ENCODE data around the gene ATP1B3.
"Not testable (repeated sequence)": the region's sequence is repeated elsewhere in the genome, so short reads cannot be mapped to it uniquely, and the experiment has no call there.

Gene ATP1B3

DNA sequence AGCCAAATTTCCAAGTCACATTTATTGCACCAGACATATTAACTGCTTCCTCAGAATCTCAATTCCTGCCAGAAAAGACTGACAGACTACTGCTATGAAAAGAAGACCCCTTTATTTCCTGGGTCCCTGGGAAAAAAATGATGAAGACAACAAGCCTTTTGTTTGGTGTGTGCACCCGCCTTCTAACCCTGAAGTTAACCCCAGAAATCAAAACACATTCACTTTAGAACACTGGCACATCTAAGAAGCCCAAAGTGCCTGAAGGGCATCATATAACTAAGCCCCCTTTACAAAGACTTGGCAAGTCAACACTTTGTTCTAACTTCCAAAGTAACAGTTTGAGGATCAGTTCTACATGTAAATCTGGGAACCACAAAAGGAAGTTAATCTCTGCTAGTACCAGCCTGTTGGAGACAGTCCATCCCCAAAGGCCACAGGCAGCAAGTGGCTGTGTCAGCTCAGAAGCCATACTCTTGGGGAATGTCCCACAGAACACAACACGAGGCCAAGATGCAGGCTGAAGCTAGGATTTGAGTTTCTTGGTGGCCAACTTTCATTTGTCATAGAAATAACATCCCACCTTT, 16.3 kb upstream of the ATP1B3 start:
- DNase-seq, result no peak

DNA sequence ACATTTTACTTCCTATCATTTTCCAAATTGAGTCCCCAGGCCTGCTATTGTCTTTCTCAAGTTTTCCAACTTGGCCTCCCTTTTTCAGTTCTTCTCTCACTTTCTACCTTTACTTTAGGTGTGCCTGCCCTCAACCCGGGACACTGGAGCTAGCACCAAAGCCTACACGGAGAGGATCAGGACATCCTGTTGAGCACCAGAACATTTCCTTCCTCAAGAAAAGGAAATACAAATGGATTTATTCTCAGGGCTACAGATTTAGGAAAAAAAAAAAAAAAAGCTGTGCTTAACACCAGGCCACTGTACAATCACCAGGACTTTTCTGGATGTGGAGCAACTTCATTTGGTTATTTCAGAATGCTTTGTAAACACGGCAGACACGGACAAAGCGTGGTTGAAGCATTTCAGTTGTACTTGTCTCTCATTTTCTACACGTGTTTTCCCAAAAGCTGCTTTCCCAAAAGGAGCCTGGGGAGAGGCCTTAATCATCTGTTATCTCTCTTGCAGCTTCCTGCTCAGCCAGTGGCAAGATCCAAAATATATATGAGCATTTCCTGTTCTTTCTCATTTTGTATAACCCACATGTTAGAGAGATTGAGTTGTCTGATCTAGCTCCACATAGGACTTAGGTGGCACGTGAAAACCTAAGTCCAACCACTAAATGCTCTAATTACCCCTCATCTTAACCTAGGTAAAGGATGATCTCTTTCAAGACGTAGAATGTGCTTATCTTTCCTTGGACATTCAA, 15.5 kb upstream of the ATP1B3 start:
- DNase-seq, result no peak

DNA sequence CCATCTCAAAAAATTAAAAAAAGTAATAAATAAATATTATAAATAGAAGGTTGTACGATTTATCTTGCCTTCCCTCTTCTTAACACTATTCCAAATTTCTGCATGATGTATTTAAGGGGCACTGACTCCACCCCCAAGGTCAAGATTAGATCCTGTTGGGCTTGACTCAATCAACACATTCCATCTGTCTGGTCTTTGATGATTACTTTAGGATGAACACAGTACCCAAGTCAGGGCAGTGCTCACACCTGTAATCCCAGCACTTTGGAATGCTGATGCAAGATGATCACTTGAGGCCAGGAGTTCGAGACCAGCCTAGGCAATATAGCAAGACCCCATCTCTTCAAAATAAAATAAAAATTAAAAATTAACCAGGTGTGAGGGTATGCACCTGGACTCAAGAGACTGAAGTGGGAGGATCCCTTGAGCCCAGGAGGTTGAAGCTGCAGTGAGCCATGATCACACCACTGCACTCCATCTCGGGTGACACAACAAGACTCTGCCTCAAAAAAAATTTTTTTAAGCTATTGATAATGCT, 14.1 kb upstream of the ATP1B3 start:
- no peak for DNase-seq

DNA sequence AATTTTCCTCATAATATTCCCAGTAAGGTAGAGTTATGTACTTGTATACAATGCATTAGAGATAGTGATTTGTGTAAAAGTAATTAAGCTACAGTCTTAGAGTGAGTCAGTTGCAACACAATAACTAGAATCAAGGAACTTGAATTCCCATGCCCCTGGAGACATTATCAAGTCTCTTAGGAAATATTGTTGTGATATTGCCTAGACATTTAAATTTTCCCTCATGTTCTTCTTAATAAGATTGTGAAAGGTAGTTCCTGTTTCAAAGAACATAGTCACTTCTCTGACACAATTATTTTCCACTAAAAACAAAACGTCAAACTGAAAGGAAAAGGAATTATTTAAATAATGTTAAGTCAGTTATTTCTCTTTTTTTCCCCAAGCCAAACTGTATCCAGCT, 13.0 kb upstream of the ATP1B3 start:
- no peak for DNase-seq

DNA sequence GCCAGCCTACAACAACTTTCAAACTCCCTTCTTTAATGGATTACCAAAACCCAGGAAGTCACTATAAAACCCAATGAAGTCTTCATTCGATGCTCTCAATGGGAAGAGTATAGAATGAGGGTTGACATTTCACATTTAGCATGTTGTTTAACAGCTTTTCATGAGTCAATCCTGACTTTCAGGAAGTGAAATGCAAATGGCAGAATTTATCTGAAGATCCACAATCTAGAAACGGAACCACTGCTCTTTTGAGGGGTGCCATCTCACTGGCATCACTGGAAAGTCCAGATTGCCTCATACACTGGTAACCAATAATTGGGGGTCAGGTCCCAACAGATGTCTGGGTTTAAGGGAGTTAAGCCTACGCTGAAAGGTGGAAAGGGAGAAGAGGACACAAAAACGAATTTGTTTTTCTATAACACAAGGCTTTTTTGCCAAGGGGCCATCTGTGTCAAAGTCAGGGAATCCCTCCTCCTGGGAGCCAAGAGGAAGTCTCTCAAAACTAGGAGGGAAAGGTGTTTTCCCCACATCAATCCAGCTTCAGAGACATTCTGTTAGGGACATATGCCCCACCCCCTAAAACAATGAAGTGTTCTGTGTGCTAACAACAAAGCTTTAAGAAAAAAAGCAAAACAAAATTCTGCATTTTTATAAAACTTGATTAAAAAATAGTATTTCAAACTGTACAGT, 12.0 kb upstream of the ATP1B3 start:
- DNase-seq, result no peak

DNA sequence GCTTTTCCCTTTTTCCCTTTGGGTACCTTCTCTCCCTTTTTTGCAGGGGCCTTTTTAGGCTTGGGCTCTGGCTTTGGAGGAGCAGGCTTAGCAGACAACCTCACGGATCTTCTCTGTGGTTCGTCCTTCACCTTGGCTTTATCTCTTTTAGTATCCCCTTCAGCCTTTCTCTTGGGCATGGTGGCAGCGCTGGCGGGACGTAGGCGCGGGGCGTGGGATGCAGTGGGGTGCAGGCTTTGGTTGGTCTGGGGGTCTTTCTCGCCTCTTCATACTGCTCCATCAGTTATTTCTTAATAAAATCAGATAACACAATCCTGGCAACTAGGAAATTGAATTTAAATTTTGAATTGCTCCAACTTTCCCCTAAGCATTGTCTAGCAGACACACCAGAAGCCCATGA, 11.3 kb upstream of the ATP1B3 start:
- no peak for DNase-seq

DNA sequence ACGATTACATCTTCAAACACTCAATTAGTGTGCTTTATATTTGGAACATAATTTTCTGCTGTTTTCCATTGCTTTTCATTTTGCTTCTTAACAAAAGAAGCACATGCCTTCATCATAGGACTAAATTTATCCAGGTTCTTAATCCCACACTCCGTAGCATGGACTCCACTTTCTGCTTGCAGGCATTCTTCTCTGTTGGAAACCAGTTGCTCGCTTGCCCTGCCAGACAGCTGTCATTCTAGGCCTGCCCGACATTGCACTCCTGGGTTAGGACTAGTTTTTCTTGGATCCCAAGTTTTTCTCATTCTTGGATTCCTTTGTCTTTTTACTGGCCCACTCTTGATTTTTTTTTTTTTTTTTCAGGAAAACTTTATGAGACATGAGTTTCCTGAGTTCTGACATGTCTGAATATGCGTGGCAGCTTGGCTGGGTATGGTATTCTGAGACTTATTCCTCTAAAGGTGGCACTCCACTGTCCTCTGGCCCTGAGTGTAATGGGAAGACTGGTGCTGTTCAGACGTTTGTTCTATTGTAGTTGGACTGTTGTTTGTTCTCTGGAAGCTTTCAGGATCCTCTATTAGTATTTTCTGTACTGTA, 6.3 kb upstream of the ATP1B3 start:
- DNase-seq, result no peak

DNA sequence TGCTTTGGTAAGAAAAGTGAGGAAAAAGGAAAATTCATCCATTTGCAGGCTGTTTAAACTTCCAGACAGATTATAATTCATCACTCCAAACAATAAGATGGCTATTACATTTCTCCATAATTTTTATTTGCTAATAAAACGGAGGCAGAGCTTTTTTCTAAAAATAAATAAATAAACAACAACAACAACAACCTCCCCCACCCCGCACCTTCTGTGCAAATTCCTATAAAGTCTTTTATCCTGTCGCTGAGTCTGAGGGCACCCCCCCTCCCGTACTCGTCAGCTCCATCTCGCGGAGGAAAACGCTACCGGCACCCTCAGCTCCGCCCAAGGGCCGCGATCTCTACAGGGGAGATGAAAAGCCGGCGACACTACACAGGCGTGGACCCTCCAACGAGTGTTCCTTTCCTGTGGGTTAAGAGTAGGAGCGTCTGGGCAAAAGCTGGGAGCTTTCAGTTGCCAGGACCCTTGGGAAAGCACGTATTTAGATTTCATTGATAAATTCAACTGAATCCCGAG, 1.0 kb upstream of the ATP1B3 start:
- DNase-seq, result peak; percentile 11 to 91 (median 72)

DNA sequence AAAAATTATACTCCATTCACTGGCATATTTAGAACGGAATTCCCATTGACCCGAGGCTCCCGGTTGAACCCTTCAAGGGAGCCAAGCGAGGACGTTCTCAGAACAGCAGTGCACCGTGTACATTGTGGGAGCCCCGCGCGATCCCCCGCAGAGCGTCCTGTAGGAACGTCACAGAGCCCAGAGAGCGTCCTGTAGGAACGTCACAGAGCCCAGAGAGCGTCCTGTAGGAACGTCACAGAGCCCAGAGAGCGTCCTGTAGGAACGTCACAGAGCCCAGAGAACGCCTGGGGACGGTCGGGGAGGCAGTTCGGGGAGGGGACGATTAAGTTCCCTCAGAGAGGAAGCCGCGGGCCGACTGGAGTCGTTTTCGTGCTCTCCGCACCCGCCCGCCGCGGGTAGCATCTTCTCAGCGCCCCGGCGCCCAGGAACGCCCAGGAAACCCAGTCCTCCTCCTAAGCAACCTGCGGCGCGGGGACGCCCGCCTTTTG, 506 bp upstream of the ATP1B3 start:
- DNase-seq, result peak in 33 of 56 donors; percentile 11 to 87 (median 67)

DNA sequence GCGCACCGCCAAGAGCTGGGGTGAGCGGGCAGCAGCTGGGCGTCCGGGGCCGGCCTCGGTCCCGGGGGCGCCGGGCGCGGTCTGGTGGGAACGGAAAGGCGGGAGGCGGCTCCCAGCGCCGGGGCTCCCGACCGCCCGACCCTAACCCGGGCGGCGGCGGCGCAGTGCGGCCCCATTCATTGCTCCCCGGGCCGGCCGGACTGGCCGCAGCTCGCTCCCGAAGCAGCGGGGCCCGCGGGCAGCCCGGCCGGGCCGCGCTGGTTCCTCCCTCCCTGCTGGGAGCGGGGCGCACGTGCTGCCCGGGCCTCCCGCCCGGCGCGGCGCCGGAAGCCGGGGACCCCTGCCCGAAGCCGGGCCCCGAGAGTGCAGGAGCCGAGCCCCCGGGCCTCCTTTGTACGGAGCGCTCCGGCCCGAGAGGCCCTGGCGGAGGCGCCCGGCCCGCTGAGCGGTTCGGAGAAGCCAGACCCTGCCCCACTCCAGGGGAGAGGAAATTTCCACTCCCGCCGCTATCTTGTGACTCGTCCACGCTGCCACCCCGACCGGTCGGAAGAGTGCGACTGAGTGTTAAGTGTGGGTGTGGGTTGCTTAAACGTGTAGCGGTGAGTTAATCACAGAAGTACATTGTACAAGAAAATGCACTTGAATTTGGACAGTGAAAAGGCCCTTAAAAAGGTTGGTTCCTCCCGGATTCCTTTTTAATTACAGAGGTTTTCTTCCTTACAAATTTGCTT, 613 bp downstream of the ATP1B3 start:
- peak in 46 of 56 donors; percentile 1 to 72 (median 32) for DNase-seq

DNA sequence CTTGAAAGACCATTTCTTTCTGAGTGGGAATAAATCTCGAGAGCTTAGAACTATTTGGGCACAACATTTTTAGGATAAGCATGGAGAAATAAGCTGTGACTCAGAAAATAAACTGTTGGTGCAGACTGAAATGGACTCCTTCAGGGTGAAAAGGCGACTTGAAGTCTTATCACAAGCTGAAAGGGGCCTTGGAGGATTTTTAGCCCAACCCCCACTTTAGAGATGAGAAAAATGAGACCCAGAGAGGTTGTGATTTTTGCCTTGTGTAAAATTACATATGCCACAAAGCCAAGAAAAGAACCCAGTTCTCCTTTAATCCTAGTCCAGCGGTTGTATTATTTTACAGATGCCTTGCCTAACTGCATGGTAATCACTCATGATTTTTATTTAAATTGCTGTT, 1.5 kb downstream of the ATP1B3 start:
- no peak for DNase-seq

DNA sequence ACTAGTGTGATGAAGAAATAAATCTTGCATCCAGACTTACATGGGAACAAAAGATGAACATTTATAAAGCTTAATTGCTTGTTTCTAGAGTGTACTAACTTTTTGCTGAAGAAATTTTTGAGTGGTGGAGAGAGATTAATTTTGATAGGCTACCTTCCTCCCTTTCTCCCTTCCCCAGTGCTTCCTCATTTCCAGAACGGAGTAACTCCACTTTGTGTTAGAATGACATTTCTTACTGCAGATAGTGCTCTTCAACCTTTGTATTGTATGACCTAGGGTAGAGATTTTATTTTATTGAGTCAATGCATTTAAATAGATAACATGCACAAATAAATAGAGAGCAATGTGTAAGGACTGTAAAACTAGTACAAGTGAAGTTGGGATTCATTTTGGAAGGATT, 1.9 kb downstream of the ATP1B3 start:
- DNase-seq, result no peak

DNA sequence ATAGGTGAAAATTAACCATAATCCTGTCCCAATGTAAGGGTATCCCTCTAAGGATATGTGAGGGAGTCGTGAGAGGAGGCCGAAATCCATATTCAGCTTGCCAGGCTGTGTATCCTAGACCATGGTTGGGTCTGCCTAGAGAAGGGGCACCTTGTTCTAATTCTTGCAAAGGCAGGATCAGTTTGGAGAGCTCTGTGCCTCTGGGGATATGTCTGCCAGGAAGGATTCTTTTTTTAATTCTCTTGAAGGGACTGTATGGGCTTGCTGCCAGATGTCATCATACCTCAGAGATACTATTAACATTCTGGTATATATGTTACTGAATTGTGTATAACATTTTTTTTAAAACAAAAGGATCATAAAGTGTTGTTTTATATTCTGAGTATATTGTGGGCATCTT, 2.4 kb downstream of the ATP1B3 start:
- DNase-seq, result no peak

DNA sequence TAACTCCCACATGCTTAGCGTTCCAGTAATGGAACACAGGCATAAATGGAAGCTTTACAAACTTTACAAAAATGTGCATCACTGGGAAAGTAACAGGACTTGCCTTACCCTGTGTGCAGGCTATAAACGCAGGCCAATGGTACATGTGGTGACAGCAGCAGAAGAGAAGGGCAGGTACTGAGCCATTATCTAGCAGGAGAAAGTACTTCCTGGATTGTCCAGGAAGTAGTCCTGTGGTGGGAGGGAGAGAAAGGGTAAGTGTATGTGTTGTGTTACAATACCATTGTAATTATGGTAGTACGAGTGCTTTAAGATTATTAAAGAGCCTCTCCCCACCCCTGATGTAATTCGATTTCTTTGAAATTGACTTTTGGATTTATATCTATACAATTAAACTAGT, 5.3 kb downstream of the ATP1B3 start:
- no peak for DNase-seq

DNA sequence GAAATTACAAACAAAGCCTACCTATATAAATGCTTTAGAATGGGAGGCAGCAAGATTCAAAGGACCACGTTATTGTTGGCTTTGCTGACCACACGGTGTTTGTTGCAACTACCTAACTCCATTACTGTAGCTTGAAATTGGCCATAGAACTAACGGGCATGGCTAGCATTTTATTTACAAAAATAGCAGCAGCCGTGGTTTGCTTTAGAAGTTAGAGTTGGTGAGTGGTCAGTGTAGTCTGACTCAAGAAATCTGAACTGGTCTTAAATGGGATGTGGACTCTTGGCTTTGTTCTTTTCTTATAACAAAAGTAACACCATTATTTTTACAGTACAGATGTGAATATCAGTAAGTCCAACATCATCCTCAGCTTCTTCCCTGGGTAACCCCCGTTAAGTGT, 10.6 kb downstream of the ATP1B3 start:
- DNase-seq, result no peak

DNA sequence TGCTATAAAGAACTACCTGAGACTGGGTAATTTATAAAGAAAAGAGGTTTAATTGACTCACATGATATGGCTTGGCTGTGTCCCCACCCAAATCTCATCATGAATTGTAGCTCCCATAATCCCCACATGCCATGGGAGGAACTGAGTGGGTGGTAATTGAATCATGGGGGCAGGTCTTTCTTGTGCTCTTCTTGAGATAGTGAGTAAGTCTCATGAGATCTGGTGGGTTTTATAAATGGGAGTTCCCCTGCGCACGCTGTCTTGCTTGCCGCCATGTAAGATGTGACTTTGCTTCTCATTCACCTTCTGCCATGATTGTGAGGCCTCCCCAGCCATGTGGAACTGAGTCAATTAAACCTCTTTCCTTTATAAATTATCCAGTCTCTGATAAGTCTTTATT, 12.1 kb downstream of the ATP1B3 start:
- not testable (repeated sequence) for DNase-seq

DNA sequence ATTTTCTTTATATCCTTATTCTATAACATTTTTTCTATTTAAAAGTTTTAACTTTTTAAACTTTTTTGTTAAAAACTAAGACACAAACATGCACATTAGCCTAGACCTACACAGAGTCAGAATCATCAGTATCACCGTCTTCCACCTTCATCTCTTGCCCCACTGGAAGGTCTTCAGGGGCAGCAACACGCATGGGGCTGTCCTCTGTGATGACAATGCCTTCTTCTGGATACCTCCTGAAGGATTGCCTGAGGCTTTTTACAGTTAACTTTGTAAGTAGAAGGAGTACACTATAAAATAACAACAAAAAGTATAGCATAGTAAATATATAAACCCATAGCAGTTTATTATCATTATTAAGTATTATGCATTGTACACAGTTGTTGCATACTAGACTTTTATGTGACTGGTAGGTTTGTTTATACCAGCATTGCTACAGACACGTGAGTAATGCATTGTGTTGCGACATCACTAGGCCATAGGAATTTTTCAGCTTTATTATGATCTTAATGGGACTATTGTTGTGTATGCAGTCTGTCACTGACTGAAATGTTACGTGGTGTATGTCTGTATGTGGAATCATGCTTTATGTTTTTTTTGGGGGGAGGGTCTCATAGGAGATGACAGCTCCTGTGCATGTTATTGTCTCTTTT, 18.2 kb downstream of the ATP1B3 start:
- no peak for DNase-seq

DNA sequence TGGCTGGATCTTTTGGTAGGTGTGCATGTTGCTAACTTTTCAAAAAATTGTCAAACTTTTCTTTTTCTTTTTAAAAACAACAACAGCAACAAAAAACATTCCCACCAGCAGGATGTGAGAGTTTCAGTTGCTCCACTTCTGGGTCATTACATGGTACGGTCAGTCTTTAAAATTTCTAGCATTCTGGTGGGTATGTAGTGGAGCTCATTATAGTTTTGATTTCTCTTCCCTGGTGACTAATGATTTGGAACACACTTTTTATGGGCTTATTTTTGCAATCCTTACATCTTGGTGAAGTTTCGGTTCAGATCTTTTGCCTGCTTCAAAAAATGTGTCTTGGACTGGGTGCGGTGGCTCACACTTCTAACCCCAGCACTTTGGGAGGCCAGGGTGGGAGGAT, 19.3 kb downstream of the ATP1B3 start:
- no peak for DNase-seq

DNA sequence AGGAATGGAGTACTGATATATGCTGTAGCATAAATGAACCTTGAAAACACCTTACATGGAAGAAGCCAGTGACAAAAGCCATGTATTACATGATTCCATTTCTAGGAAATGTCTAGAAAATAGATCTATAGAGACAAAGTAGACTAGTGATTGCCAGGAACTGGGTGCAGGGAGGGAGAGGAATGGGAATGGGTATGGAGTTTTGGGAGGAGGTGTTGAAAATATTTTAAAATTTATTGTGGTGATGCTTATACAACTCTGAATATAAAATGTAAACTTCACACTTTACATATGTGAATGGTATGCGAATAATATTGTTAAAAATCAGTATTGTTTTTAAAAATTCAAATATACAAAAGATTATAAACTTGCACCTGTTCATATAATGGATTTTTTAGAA, 22.5 kb downstream of the ATP1B3 start:
- DNase-seq, result no peak

DNA sequence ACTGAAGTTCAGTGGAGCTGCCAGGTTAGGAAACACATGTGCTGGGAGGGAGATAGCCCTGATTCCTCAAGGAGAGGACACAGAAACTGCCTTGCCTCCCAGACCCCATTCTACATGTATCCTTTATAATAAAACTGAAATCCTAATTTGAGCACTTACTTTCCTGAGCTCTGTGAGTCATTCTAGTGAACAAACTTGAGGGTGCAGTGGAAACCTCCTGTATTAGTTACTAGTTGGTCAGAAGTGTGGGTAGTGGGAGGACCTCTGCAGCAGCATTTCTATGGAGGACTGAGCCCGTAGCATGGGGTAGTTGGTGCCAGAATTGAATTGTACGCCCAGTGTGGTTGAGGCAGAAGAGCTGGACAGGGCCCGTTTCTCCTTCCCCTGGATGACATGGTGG, 23.9 kb downstream of the ATP1B3 start:
- no peak for DNase-seq
